IMR-90 (cell line): ENCODE results near the gene VIPR1. TPM values are rescaled to one million over a fixed set of nuclear protein-coding genes. Genes with fewer than 3 reads are reported as not detected.

Experiments used
- ATAC-seq: fragments of 200-7000 bp; cut with Tn5 transposase; 2 replicates; pipeline ENCODE4 v1.9.1; 2020; ENCODE audit warnings: low read depth, mild to moderate bottlenecking, moderate library complexity
- BruUV-seq: library from RNA; stranded (reverse); fragments of 400-500 nt; replicated peaks from 2 replicates; lab custom pipeline; 2021; lab: Mats Ljungman, UMichigan
- CTCF ChIA-PET: fragments of 300-600 bp; formaldehyde crosslinking; extraction: SDS; loops from one replicate; lab custom pipeline; 2021; ENCODE audit warnings: antibody characterized with exemption; lab: Yijun Ruan, JAX
- POLR2A ChIA-PET: fragments of 300-600 bp; sonication (Branson Sonifier 250); formaldehyde crosslinking; loops from one replicate; lab custom pipeline; 2022; ENCODE audit warnings: antibody characterized with exemption; ENCODE audit not compliant: unreplicated experiment; lab: Charles Lee
- DNase-seq: peaks from one replicate; pipeline ENCODE4 v3.0.0; 2013
- H2AFZ ChIP-seq: replicated peaks from 2 replicates; pipeline ENCODE3; 2013; ENCODE audit warnings: low read length, mild to moderate bottlenecking; ENCODE audit not compliant: poor library complexity
- H2AK5ac ChIP-seq: 2 replicates; pipeline ENCODE4 v1.6.1; 2013; ENCODE audit warnings: low read depth, low read length, inconsistent platforms
- H2AK9ac ChIP-seq: replicated peaks from 2 replicates; pipeline ENCODE3; 2013; ENCODE audit warnings: mild to moderate bottlenecking, low read depth, low read length, moderate library complexity; ENCODE audit not compliant: poor library complexity
- H2BK120ac ChIP-seq: 2 replicates; pipeline ENCODE4 v1.6.1; 2013; ENCODE audit warnings: low read depth, low read length, inconsistent platforms
- H2BK15ac ChIP-seq: 3 replicates; pipeline ENCODE4 v1.6.1; 2013; ENCODE audit warnings: low read depth, low read length, inconsistent platforms
- H2BK20ac ChIP-seq: 2 replicates; pipeline ENCODE4 v1.6.1; 2013; ENCODE audit warnings: low read depth, mild to moderate bottlenecking, inconsistent platforms, low read length, moderate library complexity
- H2BK5ac ChIP-seq: 2 replicates; pipeline ENCODE4 v1.6.1; 2013; ENCODE audit warnings: mild to moderate bottlenecking, low read depth, low read length, inconsistent platforms; ENCODE audit not compliant: poor library complexity, severe bottlenecking
- H3K14ac ChIP-seq: replicated peaks from 2 replicates; pipeline ENCODE4 v1.6.1; 2013; ENCODE audit warnings: low read depth, low read length, inconsistent platforms
- H3K18ac ChIP-seq: 2 replicates; pipeline ENCODE4 v1.6.1; 2013; ENCODE audit warnings: low read depth, low read length, control low read depth
- H3K23ac ChIP-seq: 2 replicates; pipeline ENCODE4 v1.6.1; 2013; ENCODE audit warnings: low read depth, low read length, inconsistent platforms
- H3K27ac ChIP-seq: 2 replicates; pipeline ENCODE4 v1.5.1; 2013; ENCODE audit warnings: mild to moderate bottlenecking, control low read depth, low read length; ENCODE audit not compliant: insufficient read depth
- H3K27me3 ChIP-seq: 2 replicates; pipeline ENCODE4 v1.6.1; 2013; ENCODE audit warnings: low read length; ENCODE audit not compliant: control insufficient read depth, insufficient read depth
- H3K36me3 ChIP-seq: 2 replicates; pipeline ENCODE4 v1.6.1; 2013; ENCODE audit warnings: low read length, mixed read lengths; ENCODE audit not compliant: control insufficient read depth, insufficient read depth
- H3K4ac ChIP-seq: 2 replicates; pipeline ENCODE4 v1.6.1; 2013; ENCODE audit warnings: low read depth, low read length, inconsistent platforms
- H3K4me1 ChIP-seq: 2 replicates; pipeline ENCODE4 v1.6.1; 2013; ENCODE audit warnings: low read length, mixed read lengths; ENCODE audit not compliant: control insufficient read depth, insufficient read depth
- H3K4me2 ChIP-seq: 2 replicates; pipeline ENCODE4 v1.6.1; 2013; ENCODE audit warnings: low read depth, mild to moderate bottlenecking, control low read depth, low read length, moderate library complexity
- H3K4me3 ChIP-seq: 2 replicates; pipeline ENCODE4 v1.5.1; 2013; ENCODE audit warnings: low read depth, mild to moderate bottlenecking, control low read depth, low read length, moderate library complexity; ENCODE audit not compliant: insufficient read depth
- H3K56ac ChIP-seq: 2 replicates; pipeline ENCODE4 v1.6.1; 2013; ENCODE audit warnings: low read length, inconsistent platforms; ENCODE audit not compliant: insufficient read depth; ENCODE audit errors: extremely low read depth
- H3K79me1 ChIP-seq, 2 experiments: 2 replicates each; pipeline ENCODE4 v1.6.1; 2013; ENCODE audit warnings: low read length in 2 of 2, inconsistent platforms in 1 of 2, low read depth in 1 of 2
- H3K9ac ChIP-seq: 2 replicates; pipeline ENCODE4 v1.6.1; 2013; ENCODE audit warnings: low read depth, low read length, control low read depth
- H3K9me1 ChIP-seq: 2 replicates; pipeline ENCODE4 v1.6.1; 2013; ENCODE audit warnings: low read length, inconsistent platforms; ENCODE audit not compliant: insufficient read depth
- H3K9me3 ChIP-seq: 2 replicates; pipeline ENCODE4 v1.6.1; 2013; ENCODE audit warnings: low read length; ENCODE audit not compliant: control insufficient read depth, insufficient read depth
- H4K20me1 ChIP-seq: 2 replicates; pipeline ENCODE4 v1.6.1; 2013; ENCODE audit warnings: low read length, inconsistent platforms; ENCODE audit not compliant: insufficient read depth
- H4K5ac ChIP-seq: 2 replicates; pipeline ENCODE4 v1.6.1; 2013; ENCODE audit warnings: mild to moderate bottlenecking, low read depth, low read length, control low read depth
- H4K8ac ChIP-seq, 2 experiments: 2 replicates each; pipeline ENCODE4 v1.6.1; 2013; ENCODE audit warnings: low read depth in 2 of 2, low read length in 2 of 2, control low read depth in 1 of 2, inconsistent platforms in 1 of 2
- H4K91ac ChIP-seq: 2 replicates; pipeline ENCODE4 v1.6.1; 2013; ENCODE audit warnings: low read depth, low read length, inconsistent platforms; ENCODE audit not compliant: insufficient read depth
- BHLHE40 ChIP-seq: fragments of 150-350 bp; IDR thresholded peaks from 2 replicates; pipeline ENCODE4 v1.6.1; 2016; ENCODE audit warnings: mild to moderate bottlenecking, low read depth, low read length
- CEBPB ChIP-seq: IDR thresholded peaks from 2 replicates; pipeline ENCODE4 v1.6.1; 2012; ENCODE audit warnings: low read depth, low read length, improper control_type of control experiment
- CHD1 ChIP-seq: IDR thresholded peaks from 2 replicates; pipeline ENCODE4 v1.6.1; 2012; ENCODE audit warnings: low read depth, low read length, improper control_type of control experiment
- CTCF ChIP-seq: conservative IDR thresholded peaks from 2 replicates; pipeline ENCODE4 v1.5.1; 2012; ENCODE audit warnings: mild to moderate bottlenecking, low read depth, low read length, improper control_type of control experiment
- ELK1 ChIP-seq: fragments of 150-350 bp; IDR thresholded peaks from 2 replicates; pipeline ENCODE4 v1.6.1; 2016; ENCODE audit warnings: low read depth, mild to moderate bottlenecking, low read length, moderate library complexity, borderline replicate concordance
- FOS ChIP-seq: fragments of 150-350 bp; IDR thresholded peaks from 2 replicates; pipeline ENCODE4 v1.6.1; 2016; ENCODE audit warnings: low read depth, low read length
- MAFK ChIP-seq: IDR thresholded peaks from 2 replicates; pipeline ENCODE4 v1.6.1; 2012; ENCODE audit warnings: low read depth, low read length, improper control_type of control experiment
- MAZ ChIP-seq: IDR thresholded peaks from 2 replicates; pipeline ENCODE4 v1.6.1; 2012; ENCODE audit warnings: low read depth, mild to moderate bottlenecking, low read length, improper control_type of control experiment, moderate library complexity, borderline replicate concordance
- MXI1 ChIP-seq: IDR thresholded peaks from 2 replicates; pipeline ENCODE4 v1.6.1; 2012; ENCODE audit warnings: low read depth, mild to moderate bottlenecking, low read length, moderate library complexity, borderline replicate concordance
- POLR2A ChIP-seq: IDR thresholded peaks from 2 replicates; pipeline ENCODE4 v1.6.1; 2012; ENCODE audit warnings: mild to moderate bottlenecking, low read depth, low read length
- RAD21 ChIP-seq: IDR thresholded peaks from 2 replicates; pipeline ENCODE4 v1.6.1; 2012; ENCODE audit warnings: low read length, improper control_type of control experiment
- RCOR1 ChIP-seq: IDR thresholded peaks from 2 replicates; pipeline ENCODE4 v1.6.1; 2012; ENCODE audit warnings: mild to moderate bottlenecking, low read length, improper control_type of control experiment; ENCODE audit not compliant: insufficient replicate concordance
- RFX5 ChIP-seq: IDR thresholded peaks from 2 replicates; pipeline ENCODE4 v1.8.0; 2012; ENCODE audit warnings: low read depth, mild to moderate bottlenecking, low read length, moderate library complexity
- SMC3 ChIP-seq: fragments of 150-350 bp; IDR thresholded peaks from 2 replicates; pipeline ENCODE4 v1.6.1; 2016; ENCODE audit warnings: low read depth, mild to moderate bottlenecking, antibody characterized with exemption, low read length, moderate library complexity
- WGBS, 2 experiments: methylation state at CpG; one replicate each; pipeline versions ENCODE4 v1.1.5 to v1.1.7; 2013; ENCODE audit warnings: missing lambda C conversion rate in 2 of 2; ENCODE audit not compliant: insufficient read length in 1 of 2; ENCODE audit errors: extremely low coverage in 2 of 2; 5-methylcytosine and 5-hydroxymethylcytosine counted together
- dilution Hi-C: fragments of 300-500 bp; cut with HindIII; formaldehyde crosslinking; loops from one replicate; pipeline ENCODE4 v1.14.3; 2018; ENCODE audit warnings: low sequenced_read_pairs; ENCODE audit not compliant: unreplicated experiment
- in situ Hi-C: fragments of 300-500 bp; cut with MboI; formaldehyde crosslinking; loops from 3 replicates; pipeline ENCODE4 v1.14.3; 2019; ENCODE audit warnings: low sequenced_read_pairs, inconsistent platforms, mixed read lengths
- intact Hi-C: fragments of 100-400 bp; cut with micrococcal nuclease; formaldehyde crosslinking; loops from 2 replicates; pipeline ENCODE4 v1.10.0; 2022
- polyA plus RNA-seq, 3 experiments: library from polyadenylated mRNA; depleted of rRNA; stranded (reverse); fragments of >200 nt; gene quantifications; 2 replicates each; pipeline ENCODE4 v1.2.3, GENCODE V29; 2012; ENCODE audit warnings: low replicate concordance in 1 of 3
- total RNA-seq: library from RNA; depleted of rRNA; stranded (reverse); fragments of >200 nt; gene quantifications from 2 replicates; pipeline ENCODE4 v1.2.3, GENCODE V29; 2012
- TF ChIP-seq, protein P1 (sequence below): fragments of 150-350 bp; IDR thresholded peaks from 2 replicates; pipeline ENCODE4 v1.6.1; 2017; ENCODE audit warnings: mild to moderate bottlenecking, antibody characterized with exemption, low read length, low read depth

Gene VIPR1
- total and polyA plus RNA-seq, 2 of the 4 experiments (the other 2 are of a cell fraction): not detected

- Histone ChIP-seq H3K4me2 (no peak overlapping the region), H2BK5ac (no peak overlapping the region), H4K20me1 (no peaks in the 10 kb centered on the region), H3K9me3 (no peaks in the 10 kb centered on the region), H3K9ac (no peak overlapping the region), H3K79me1 (no peaks in the 10 kb centered on the region), H2AK9ac (no peak overlapping the region), H2BK20ac (no peak overlapping the region), H3K56ac (no peak overlapping the region), H4K91ac (no peak overlapping the region), H2BK120ac (no peak overlapping the region), H3K23ac (no peak overlapping the region), H3K36me3 (no peaks in the 10 kb centered on the region), H3K4ac (no peak overlapping the region), H3K27me3 (peaks cover 2% of the 10 kb centered on the region; the same call in 1 of the 2 replicates), H3K9me1 (no peaks in the 10 kb centered on the region), H3K4me3 (no peak overlapping the region), H2AK5ac (no peak overlapping the region), H4K8ac (no peak overlapping the region), H2AFZ (no peak overlapping the region), H3K14ac (no peak overlapping the region), H4K5ac (no peak overlapping the region), H3K18ac (no peak overlapping the region), H3K4me1 (no peaks in the 10 kb centered on the region), H2BK15ac (no peak overlapping the region), H3K27ac (no peak overlapping the region)
- WGBS, 2 experiments: 83% methylated on average over 1 of the region's 15 CpGs; no CpG with 5 or more reads in 1 of the 2 experiments
- in situ Hi-C loops (no loop called here), dilution Hi-C loops (no loop called here), intact Hi-C loops (loop anchor here (1.0 kb wide), 1 partner anchor 11 kb away; no protein-coding TSS in a partner anchor)
- ChIA-PET POLR2A (interaction anchor here (0.6 kb wide), 1 partner anchor 54 kb away, joined by 3 read pairs; no protein-coding TSS in a partner anchor), CTCF (no interaction called here)
- ATAC-seq (no peak), DNase-seq (no peak)
- BruUV-seq: no TSS peak
- no peak for TF ChIP-seq MAFK
- TF ChIP-seq, protein P1, sequence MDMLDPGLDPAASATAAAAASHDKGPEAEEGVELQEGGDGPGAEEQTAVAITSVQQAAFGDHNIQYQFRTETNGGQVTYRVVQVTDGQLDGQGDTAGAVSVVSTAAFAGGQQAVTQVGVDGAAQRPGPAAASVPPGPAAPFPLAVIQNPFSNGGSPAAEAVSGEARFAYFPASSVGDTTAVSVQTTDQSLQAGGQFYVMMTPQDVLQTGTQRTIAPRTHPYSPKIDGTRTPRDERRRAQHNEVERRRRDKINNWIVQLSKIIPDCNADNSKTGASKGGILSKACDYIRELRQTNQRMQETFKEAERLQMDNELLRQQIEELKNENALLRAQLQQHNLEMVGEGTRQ: no peak
- TF ChIP-seq CHD1: no peak
- TF ChIP-seq MAZ: no peak
- no peak for TF ChIP-seq CEBPB
- TF ChIP-seq SMC3: no peak
- TF ChIP-seq RAD21: no peak
- no peak for TF ChIP-seq MXI1
- no peak for TF ChIP-seq RFX5
- TF ChIP-seq ELK1: no peak
- TF ChIP-seq RCOR1: no peak
- no peak for TF ChIP-seq FOS
- TF ChIP-seq CTCF: no peak
- no peak for TF ChIP-seq POLR2A
- no peak for TF ChIP-seq BHLHE40
Measured at GRCh38 chr3:42526616-42527367, 24.3 kb downstream of the VIPR1 start.
